ENCODE results near the gene ELAVL2.

Gene ELAVL2

DNA sequence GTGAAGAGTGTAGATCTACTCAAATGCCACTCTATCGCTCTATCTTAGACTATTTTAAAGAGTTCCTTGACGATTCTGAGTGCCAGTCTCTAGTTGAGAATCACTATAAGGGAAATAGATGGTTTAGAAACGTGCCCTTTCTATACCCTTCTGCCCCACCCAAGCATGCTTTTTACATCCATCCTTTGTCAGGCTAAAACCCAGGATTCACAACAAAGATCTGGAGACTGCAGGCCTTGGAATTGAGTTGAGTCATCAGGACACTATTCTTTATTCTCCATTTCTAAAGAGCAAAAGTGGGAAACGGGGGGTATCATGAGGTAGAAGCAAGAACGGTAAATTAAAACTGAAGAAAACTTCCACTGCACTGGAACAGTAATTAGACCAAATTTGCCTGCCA, 48.7 kb downstream of the ELAVL2 start:
- TF ChIP-seq EZH2phosphoT487 (IDR thresholded peaks at IDR 0.05; ENCODE audit: low read length) = no peak
- TF ChIP-seq, protein P1, sequence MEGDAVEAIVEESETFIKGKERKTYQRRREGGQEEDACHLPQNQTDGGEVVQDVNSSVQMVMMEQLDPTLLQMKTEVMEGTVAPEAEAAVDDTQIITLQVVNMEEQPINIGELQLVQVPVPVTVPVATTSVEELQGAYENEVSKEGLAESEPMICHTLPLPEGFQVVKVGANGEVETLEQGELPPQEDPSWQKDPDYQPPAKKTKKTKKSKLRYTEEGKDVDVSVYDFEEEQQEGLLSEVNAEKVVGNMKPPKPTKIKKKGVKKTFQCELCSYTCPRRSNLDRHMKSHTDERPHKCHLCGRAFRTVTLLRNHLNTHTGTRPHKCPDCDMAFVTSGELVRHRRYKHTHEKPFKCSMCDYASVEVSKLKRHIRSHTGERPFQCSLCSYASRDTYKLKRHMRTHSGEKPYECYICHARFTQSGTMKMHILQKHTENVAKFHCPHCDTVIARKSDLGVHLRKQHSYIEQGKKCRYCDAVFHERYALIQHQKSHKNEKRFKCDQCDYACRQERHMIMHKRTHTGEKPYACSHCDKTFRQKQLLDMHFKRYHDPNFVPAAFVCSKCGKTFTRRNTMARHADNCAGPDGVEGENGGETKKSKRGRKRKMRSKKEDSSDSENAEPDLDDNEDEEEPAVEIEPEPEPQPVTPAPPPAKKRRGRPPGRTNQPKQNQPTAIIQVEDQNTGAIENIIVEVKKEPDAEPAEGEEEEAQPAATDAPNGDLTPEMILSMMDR (IDR thresholded peaks at IDR 0.05; ENCODE audit: low read length) = no peak
- TF ChIP-seq EZH2 (optimal IDR thresholded peaks at IDR 0.05; ENCODE audit: low read depth, low read length) = no peak
- Histone ChIP-seq H3K4me3 (ENCODE audit: low read length) (no peak overlapping the region), H3K9ac (ENCODE audit: low read length) (no peak overlapping the region), H3K4me2 (ENCODE audit: low read depth, low read length) (no peak overlapping the region), H4K20me1 (ENCODE audit: insufficient read depth, low read length) (no peaks in the 10 kb centered on the region), H3F3A (ENCODE audit: insufficient read depth, low read length) (no peaks in the 10 kb centered on the region), H3K9me2 (replicated peaks; ENCODE audit: insufficient read depth, low read length) (no peaks in the 10 kb centered on the region), H3K4me1 (ENCODE audit: low read length) (no peaks in the 10 kb centered on the region), H3K79me2 (ENCODE audit: low read length) (no peaks in the 10 kb centered on the region), H3K36me3 (replicated peaks; ENCODE audit: insufficient read depth, low read length) (no peaks in the 10 kb centered on the region), H3K27ac (ENCODE audit: low read length) (no peak overlapping the region), H3K9me3 (replicated peaks; ENCODE audit: insufficient read depth, low read length) (no peaks in the 10 kb centered on the region), H3K27me3 (replicated peaks; ENCODE audit: insufficient read depth, low read length) (no peaks in the 10 kb centered on the region), H2AFZ (ENCODE audit: low read length) (no peak overlapping the region)
- no peak for DNase-seq

DNA sequence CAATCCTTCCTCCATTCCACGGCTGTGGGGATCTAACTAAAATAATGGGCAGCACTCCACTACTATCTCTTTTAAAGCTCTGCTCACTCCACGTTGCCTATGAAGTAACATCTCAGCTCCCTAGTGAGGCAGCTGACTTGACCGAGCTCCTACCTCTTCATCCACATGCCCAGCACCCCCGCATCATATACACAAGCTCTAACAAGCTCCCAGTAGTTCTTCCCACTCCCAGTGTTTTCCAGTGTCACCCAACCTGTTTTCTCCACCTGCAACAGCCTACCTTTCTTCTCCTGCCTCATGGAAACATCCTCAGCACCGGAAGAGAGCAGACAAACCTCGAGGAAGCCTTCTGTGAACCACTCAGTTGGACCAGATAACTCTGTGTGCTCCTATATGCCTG, 50.5 kb downstream of the ELAVL2 start:
- DNase-seq = no peak
- TF ChIP-seq EZH2phosphoT487 (IDR thresholded peaks at IDR 0.05; ENCODE audit: low read length) = no peak
- no peak for TF ChIP-seq EZH2 (optimal IDR thresholded peaks at IDR 0.05; ENCODE audit: low read depth, low read length)
- TF ChIP-seq, protein P1 (IDR thresholded peaks at IDR 0.05; ENCODE audit: low read length) = no peak
- no peak overlapping the region for H3K4me3 ChIP-seq (ENCODE audit: low read length)
- H3K4me1 ChIP-seq (ENCODE audit: low read length) = no peaks in the 10 kb centered on the region
- no peaks in the 10 kb centered on the region for H4K20me1 ChIP-seq (ENCODE audit: insufficient read depth, low read length)
- H3K9ac ChIP-seq (ENCODE audit: low read length) = no peak overlapping the region
- H3K79me2 ChIP-seq (ENCODE audit: low read length) = no peaks in the 10 kb centered on the region
- no peaks in the 10 kb centered on the region for H3F3A ChIP-seq (ENCODE audit: insufficient read depth, low read length)
- no peaks in the 10 kb centered on the region for H3K27me3 ChIP-seq (replicated peaks; ENCODE audit: insufficient read depth, low read length)
- no peak overlapping the region for H3K4me2 ChIP-seq (ENCODE audit: low read depth, low read length)
- H3K9me2 ChIP-seq (replicated peaks; ENCODE audit: insufficient read depth, low read length) = no peaks in the 10 kb centered on the region
- H3K27ac ChIP-seq (ENCODE audit: low read length) = no peak overlapping the region
- H2AFZ ChIP-seq (ENCODE audit: low read length) = no peak overlapping the region
- H3K36me3 ChIP-seq (replicated peaks; ENCODE audit: insufficient read depth, low read length) = no peaks in the 10 kb centered on the region
- no peaks in the 10 kb centered on the region for H3K9me3 ChIP-seq (replicated peaks; ENCODE audit: insufficient read depth, low read length)

DNA sequence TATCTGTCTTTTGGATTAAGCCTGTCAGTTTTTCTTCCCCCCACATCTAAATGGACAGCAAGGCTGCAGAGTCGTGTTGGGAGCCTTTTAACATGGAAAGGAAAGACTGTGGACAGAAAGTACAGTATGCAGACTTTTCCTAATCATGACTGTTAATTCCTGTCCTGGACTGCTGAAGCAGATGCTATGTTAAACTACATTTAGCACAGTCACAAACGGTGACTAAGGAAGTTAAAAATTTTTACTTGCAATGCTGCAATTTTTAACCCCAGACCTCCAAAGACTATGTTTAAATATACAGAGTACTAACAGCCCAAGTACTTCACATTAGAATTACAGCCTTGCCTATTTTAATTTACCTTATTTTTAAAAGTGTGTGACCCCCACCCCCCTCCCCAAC, 51.8 kb downstream of the ELAVL2 start:
- H3K4me1 ChIP-seq (ENCODE audit: low read length) = no peaks in the 10 kb centered on the region

More for the DNA sequence above, 51.8 kb downstream of the ELAVL2 start:
- H3K79me2 ChIP-seq (ENCODE audit: low read length) = no peaks in the 10 kb centered on the region
- no peak overlapping the region for H3K27ac ChIP-seq (ENCODE audit: low read length)
- H3K9me3 ChIP-seq (replicated peaks; ENCODE audit: insufficient read depth, low read length) = no peaks in the 10 kb centered on the region
- no peaks in the 10 kb centered on the region for H3K27me3 ChIP-seq (replicated peaks; ENCODE audit: insufficient read depth, low read length)
- H3K9me2 ChIP-seq (replicated peaks; ENCODE audit: insufficient read depth, low read length) = no peaks in the 10 kb centered on the region
- no peaks in the 10 kb centered on the region for H3F3A ChIP-seq (ENCODE audit: insufficient read depth, low read length)
- H3K4me2 ChIP-seq (ENCODE audit: low read depth, low read length) = no peak overlapping the region
- H4K20me1 ChIP-seq (ENCODE audit: insufficient read depth, low read length) = no peaks in the 10 kb centered on the region
- TF ChIP-seq EZH2phosphoT487 (IDR thresholded peaks at IDR 0.05; ENCODE audit: low read length) = no peak
- TF ChIP-seq EZH2 (optimal IDR thresholded peaks at IDR 0.05; ENCODE audit: low read depth, low read length) = no peak
- TF ChIP-seq, protein P1 (IDR thresholded peaks at IDR 0.05; ENCODE audit: low read length) = no peak
- no peak overlapping the region for H3K9ac ChIP-seq (ENCODE audit: low read length)
- H3K4me3 ChIP-seq (ENCODE audit: low read length) = no peak overlapping the region
- H2AFZ ChIP-seq (ENCODE audit: low read length) = no peak overlapping the region
- no peak for DNase-seq
- no peaks in the 10 kb centered on the region for H3K36me3 ChIP-seq (replicated peaks; ENCODE audit: insufficient read depth, low read length)
